GM18909 (cell line): ENCODE data around the gene HTR3C.
"Not testable (repeated sequence)": the region's sequence is repeated elsewhere in the genome, so short reads cannot be mapped to it uniquely, and the experiment has no call there.

Experiments
- ATAC-seq: cut with Tn5 transposase; IDR thresholded peaks from one replicate; pipeline ENCODE4 v1.9.1; 2021; ENCODE audit warnings: mild to moderate bottlenecking; ENCODE audit not compliant: unreplicated experiment, poor library complexity

The HTR3C gene

GRCh38 chr3:184052767-184053166 lies at the start of gene HTR3C:
Gene HTR3C, plus strand, starts transcription at chr3:184053047. Its CDS starts 34 bp downstream, at chr3:184053081.
- no peak for ATAC-seq

- ATAC-seq, result no peak
These were observed 49.5 kb upstream of the HTR3C start for GRCh38 chr3:184003187-184003967.

GRCh38 chr3:184004476-184004875 lies 48.4 kb upstream of the HTR3C start:
- no peak for ATAC-seq

GRCh38 chr3:184005941-184006507 lies 46.8 kb upstream of the HTR3C start:
- ATAC-seq, result peak; percentile 84

GRCh38 chr3:184007143-184007813 lies 45.6 kb upstream of the HTR3C start:
- ATAC-seq, result not testable (repeated sequence)

GRCh38 chr3:184008161-184008560 lies 44.7 kb upstream of the HTR3C start:
- no peak for ATAC-seq

GRCh38 chr3:184011230-184011876 lies 41.5 kb upstream of the HTR3C start:
- ATAC-seq, result no peak

- no peak for ATAC-seq
These were observed 40.6 kb upstream of the HTR3C start for GRCh38 chr3:184011937-184012889.

- no peak for ATAC-seq
These were observed 37.3 kb upstream of the HTR3C start for GRCh38 chr3:184015381-184016019.

- ATAC-seq, result no peak
These were observed 36.7 kb upstream of the HTR3C start for GRCh38 chr3:184016169-184016570.

GRCh38 chr3:184016811-184017671 lies 35.8 kb upstream of the HTR3C start:
- peak; percentile 83 for ATAC-seq

GRCh38 chr3:184017672-184018423 lies 35.0 kb upstream of the HTR3C start, which contains the start of gene ABCC5:
Gene ABCC5, minus strand, starts transcription at chr3:184017884. Its CDS starts 3,492 bp downstream, at chr3:184014392.
- ATAC-seq, result peak; percentile 95

GRCh38 chr3:184018424-184018973 lies 34.3 kb upstream of the HTR3C start:
- ATAC-seq, result no peak

- no peak for ATAC-seq
These were observed 30.5 kb upstream of the HTR3C start for GRCh38 chr3:184022323-184022722.

- not testable (repeated sequence) for ATAC-seq
These were observed 27.6 kb upstream of the HTR3C start for GRCh38 chr3:184025256-184025655.

- not testable (repeated sequence) for ATAC-seq
These were observed 24.5 kb upstream of the HTR3C start for GRCh38 chr3:184028275-184028890.

- ATAC-seq, result no peak
These were observed 23.4 kb upstream of the HTR3C start for GRCh38 chr3:184029443-184029842.
